ENCODE measurements around the gene PTPRT.

PTPRT gene

DNA sequence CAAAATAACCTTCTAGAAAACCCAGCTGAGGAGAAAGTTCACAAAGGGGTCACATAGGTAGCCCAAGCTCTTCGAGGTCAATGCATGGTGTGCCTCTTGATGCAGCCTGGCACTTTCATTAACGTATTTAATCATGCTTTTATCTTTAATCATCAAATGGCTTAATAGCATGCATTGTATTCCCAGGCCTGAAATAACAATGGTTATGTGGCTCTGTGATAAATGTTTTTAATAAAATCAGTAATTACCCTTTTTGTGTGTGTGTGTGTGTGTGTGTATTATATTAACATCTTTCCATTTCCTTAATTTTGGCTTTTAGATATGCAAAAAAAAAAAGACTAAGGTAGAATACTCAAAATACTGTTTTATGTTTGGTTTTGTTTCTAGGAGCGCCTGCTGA lies 681.8 kb downstream of the PTPRT start:
- no peak for DNase-seq

DNA sequence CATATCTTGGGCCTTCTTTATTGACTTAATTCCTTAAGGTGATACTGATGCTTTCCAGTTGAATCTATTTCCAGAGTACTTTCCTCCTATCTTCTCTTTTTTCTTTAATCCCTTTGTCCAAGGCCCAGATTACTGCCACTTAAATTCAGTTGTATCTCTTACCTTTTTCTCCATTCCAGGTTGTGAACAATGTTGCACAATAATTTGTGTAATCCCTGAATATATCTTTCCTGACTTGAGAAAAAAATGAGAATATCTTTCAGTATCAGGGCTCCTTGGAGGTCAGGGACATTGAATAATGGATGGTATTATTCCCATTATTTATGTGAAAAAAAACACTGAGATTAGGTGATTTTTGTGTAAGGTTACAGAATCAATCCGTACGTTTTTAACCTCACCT lies 683.3 kb downstream of the PTPRT start:
- DNase-seq: no peak

DNA sequence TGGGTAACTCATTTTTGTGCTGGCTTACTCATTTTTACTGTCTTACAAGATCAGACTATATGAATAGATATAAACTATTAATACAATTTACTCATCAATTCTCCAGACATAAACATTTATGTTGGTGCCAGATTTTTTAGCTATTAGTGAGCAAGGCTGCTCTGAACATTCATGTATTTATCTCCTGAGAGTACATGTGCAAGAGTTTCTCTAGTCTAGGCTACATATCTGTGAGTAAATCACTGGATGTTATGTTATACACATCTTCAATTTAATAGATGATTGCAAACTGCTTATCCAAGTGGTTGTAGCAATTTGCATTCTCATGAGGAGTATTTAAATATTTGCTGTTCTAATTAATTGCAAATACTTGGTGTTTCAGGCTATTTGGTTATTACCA lies 687.1 kb downstream of the PTPRT start:
- no peak for DNase-seq

DNA sequence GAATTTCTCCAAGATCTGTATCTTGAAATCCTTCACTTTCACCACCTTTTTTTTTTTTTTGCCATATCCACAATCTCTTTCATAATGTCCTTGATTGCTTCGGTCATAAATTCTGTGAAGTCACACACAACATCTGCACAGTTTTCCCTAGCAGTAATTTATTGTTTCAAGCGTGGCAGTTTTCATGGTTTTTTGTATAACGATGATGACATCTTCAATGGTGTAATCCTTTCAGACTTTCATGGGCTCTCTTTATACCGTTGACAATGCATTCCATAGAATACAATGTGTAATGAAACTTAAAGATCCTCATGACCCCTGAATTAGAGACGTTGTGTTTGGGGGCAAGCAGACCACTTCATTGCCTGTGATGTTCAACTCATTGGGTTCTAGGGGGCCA lies 693.1 kb downstream of the PTPRT start:
- no peak for DNase-seq

- no peak for DNase-seq
Measured at GRCh38 chr20:42494290-42494689, 695.4 kb downstream of the PTPRT start.

DNA sequence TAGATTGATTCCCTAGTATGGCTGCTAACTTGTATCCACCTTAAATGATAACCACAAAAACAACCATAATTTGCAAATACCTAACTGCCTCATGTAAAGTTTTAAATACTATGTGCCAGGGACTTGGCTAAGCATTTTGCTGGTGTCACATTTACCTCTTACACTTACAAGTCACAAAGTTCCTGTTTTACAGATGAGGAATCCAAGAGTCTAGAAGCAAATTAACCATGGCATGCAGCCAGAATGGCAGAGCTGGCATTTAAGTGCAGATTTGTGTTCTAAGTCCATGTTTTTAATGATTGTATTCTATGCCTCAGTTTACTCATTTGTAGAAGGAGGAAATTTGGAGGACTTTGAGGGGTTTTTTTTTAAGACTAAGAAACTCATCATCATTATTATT lies 696.7 kb downstream of the PTPRT start:
- DNase-seq: no peak

DNA sequence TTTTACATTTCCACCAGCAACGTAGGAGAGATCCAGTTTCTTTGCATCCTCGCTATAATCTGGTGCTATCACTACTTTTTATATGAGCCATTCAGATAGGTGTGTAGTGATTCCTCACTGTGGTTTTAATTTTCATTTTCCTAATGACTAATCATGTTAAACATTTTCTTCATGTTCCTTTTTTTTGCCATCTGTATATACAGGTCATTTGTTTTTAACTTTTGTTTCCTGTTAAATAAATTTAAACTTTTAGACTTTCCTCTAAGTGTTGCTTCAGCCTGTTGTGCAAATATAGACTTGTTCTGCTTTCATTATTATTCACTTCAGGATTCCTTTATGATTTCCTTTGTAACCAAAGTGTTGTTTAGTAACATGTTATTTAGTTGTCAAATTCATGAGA lies 697.4 kb downstream of the PTPRT start:
- no peak for DNase-seq

DNA sequence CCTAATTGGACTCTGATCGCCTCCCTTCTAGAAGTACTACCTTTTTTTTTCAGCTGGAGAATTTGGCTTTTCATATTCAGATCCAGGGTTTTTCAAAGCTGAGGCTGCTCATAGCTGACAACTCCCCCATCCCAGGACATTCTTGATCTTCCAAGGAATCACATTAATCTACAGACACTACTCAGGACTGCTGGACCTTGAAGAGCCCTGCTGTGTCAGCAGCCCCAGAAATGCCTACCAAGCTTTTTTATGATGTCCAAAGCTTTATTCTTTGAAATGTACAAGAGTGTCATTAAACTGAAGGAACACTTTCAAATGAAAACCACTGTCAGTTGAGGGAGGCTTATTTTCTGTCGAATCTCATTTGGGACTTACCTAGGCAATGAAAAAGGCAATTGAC lies 704.1 kb downstream of the PTPRT start:
- DNase-seq: no peak

DNA sequence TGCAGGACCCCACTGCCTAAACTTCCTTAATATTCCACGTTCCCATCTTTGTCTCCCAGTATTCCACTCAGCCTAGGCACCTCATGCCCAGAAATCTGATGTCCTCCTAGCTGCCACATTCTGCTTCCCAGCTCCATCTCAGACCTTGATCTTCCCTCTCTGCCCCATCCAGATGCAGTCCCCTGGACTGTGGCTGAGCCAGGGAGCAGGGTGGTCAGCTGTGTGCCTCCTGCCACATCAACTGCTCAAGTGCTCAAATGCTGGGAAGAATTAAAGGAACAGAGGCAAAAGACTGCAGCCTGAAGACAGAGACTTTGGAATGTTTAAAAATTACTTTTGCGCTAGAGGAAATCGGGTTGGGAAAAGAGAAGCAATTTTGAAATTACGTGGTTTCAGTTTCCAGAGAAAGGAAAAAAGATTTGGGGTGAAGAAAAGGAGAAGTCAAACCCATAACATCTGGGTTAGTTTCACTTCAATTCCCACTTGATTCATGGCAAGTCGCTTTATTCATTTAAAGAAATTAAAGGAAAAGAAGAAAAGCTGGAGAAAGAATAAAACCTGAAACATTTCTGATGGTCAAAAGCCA lies 704.8 kb downstream of the PTPRT start:
- DNase-seq: no peak

DNA sequence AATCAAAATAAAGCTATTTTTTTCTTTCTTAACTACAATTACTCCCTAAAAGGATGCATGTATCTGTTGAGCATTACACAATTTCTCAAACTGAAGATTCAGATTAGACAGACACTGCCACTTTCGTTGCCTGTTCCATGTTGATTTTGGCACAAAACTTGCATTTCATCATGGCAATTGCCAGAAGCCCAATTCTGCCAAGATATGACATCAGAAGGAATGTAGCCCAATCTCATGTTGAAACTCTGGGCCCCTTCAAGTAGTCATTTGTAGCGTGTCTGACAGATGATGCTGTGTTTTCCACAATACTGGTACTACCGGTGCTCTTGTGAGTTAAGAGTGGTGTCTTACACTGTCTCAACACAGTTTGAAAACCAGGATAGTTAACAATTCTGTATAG lies 705.4 kb downstream of the PTPRT start:
- no peak for DNase-seq

- DNase-seq: no peak
Measured at GRCh38 chr20:42483730-42484303, 705.9 kb downstream of the PTPRT start.

GRCh38 chr20:42482808-42483207 lies 706.9 kb downstream of the PTPRT start:
- DNase-seq: no peak

- no peak for DNase-seq
Measured at GRCh38 chr20:42475773-42476172, 713.9 kb downstream of the PTPRT start.

DNA sequence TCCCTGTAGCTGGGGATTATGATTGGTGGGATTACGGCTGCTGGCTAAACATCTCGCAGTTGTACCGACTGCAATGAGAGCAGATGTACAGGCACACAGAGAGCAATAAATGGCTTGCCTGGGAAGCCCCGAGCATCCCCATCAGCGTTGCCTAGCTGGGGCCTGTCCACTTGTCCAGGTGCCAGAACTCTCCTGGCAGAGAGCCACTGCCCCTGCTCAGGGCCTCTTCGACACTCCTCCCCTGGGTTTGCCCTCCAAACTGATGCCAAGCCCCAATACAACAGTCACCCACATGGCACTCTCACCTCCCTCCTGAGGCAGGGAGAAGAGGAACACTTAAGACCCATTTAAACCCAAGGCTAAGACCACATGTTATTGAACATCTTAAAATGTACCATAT lies 715.1 kb downstream of the PTPRT start:
- DNase-seq: no peak

GRCh38 chr20:42472198-42472597 lies 717.5 kb downstream of the PTPRT start:
- DNase-seq: no peak

DNA sequence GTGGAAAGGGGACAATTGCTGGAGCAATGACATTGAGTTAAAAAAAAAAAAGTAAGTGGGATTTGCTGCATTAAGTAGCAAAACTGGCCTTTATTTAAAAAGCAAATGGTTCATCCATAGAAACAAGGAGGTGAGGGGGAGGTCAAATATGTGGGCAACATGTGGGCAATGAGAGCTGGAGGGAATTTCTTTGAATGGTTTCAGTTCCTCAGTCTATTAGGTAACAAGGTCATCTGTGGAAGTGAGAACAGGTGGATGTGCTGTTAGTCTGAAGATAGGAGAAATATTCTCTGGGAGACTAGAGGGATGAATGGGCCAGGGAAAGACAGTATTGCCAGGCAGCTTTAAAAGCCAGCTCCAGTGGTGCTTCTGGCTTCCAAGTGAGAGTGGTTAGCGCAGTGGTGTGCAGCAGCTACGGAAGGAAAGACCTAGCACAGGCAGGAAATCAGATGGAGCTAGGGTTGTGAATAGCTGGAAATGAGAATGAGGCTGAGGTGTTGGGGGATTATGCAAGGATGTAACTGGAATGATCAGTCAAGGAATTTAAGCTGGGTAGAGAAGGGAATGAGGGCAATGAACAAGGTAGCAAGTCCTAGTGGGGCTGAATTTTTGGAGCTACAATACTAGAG lies 727.6 kb downstream of the PTPRT start:
- DNase-seq: no peak

DNA sequence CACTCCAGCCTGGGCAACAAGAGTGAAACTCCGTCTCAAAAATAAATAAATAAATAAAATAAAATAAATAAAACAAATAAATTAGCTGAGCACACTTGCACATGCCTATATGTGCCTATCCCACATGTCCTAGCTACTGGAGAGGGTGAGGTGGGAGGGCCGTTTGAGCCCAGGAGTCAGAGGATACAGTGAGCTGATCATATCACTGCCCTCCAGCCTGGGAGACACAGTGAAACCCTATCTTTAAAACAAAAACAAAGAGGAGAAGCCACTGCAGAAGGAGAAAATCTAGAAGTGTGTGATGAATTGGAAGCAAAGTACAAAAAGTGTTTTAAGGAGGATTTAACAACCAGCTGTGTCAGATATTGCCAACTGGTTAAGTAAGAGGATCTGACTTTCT lies 728.4 kb downstream of the PTPRT start:
- DNase-seq: no peak

- no peak for DNase-seq
Measured at GRCh38 chr20:42447270-42447669, 742.4 kb downstream of the PTPRT start.

GRCh38 chr20:42444799-42445198 lies 744.9 kb downstream of the PTPRT start:
- DNase-seq: no peak

DNA sequence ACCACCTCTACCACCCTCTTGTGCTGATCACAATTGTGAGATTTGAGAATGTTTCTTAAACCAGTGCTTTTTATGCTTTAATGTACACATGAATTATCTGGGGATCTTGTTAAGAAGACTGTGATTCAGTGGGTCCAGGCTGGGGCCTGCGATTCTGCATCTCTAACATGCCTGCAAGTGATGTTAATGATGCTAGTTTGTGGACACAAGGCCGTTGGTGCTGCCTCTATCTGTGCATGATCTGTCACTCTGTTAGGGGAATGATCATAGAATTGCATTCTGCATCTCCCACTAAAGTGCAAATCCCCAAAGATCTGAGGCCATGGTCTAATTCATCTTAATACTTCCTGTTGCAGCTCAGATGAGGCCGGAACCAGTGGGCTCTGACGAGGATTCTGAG lies 746.5 kb downstream of the PTPRT start:
- no peak for DNase-seq

GRCh38 chr20:42442716-42443115 lies 747.0 kb downstream of the PTPRT start:
- no peak for DNase-seq

GRCh38 chr20:42441864-42442331 lies 747.8 kb downstream of the PTPRT start:
- DNase-seq: no peak

GRCh38 chr20:42441196-42441863 lies 748.4 kb downstream of the PTPRT start:
- DNase-seq: no peak

- DNase-seq: no peak
Measured at GRCh38 chr20:42435230-42435629, 754.5 kb downstream of the PTPRT start.
